Cardiac muscle cell (in vitro differentiated cells and primary cell): ENCODE data around the gene PRRT1B. TPM values are rescaled to one million over a fixed set of nuclear protein-coding genes. Genes with fewer than 3 reads are reported as not detected.

Source experiments
- DNase-seq, 2 donors: peaks; one replicate each; pipeline versions ENCODE4 v3.0.0 to v3.0.0-alpha.2; 2010 to 2017; ENCODE audit warnings: low read depth in 1 of 2, low spot score in 1 of 2
- H3K27ac ChIP-seq: fragments of 200-600 bp; sonication (generic); 2 replicates; pipeline ENCODE4 v1.5.1; 2016
- H3K27me3 ChIP-seq: fragments of 200-600 bp; sonication (generic); 2 replicates; pipeline ENCODE4 v1.6.0; 2016; ENCODE audit warnings: control low read depth
- H3K36me3 ChIP-seq: fragments of 200-600 bp; sonication (generic); 2 replicates; pipeline ENCODE4 v1.5.1; 2016; ENCODE audit warnings: control low read depth
- H3K4me1 ChIP-seq: fragments of 200-600 bp; sonication (generic); 2 replicates; pipeline ENCODE4 v1.8.1; 2017; ENCODE audit warnings: low read depth, mild to moderate bottlenecking, mixed run types
- H3K4me3 ChIP-seq: fragments of 200-600 bp; sonication (generic); 2 replicates; pipeline ENCODE4 v1.5.1; 2016; ENCODE audit warnings: mild to moderate bottlenecking
- H3K9me3 ChIP-seq: fragments of 200-600 bp; sonication (generic); 2 replicates; pipeline ENCODE4 v1.5.1; 2017; ENCODE audit warnings: low read depth, mild to moderate bottlenecking, control low read depth
- CTCF ChIP-seq: IDR thresholded peaks from 2 replicates; pipeline ENCODE4 v1.5.1; 2012; ENCODE audit warnings: low read depth, mild to moderate bottlenecking, low read length
- polyA plus RNA-seq: library from polyadenylated mRNA; unstranded; fragments of >200 nt; fragmentation: Nextera tagmentation; extraction: Ambion mirVana; gene quantifications from 2 replicates; pipeline ENCODE4 v1.2.1, GENCODE V29; 2016
- total RNA-seq: library from RNA; depleted of rRNA; stranded (reverse); fragments of >200 nt; gene quantifications from 2 replicates; pipeline ENCODE4 v1.2.3, GENCODE V29; 2016

PRRT1B gene
- total and polyA plus RNA-seq, 2 experiments from 2014 or later: not detected

GRCh38 chr9:131559421-131560000 lies 14.2 kb downstream of the PRRT1B start:
- Histone ChIP-seq H3K27me3 (peaks cover 19% of the 10 kb centered on the region), H3K27ac (no peak overlapping the region), H3K4me3 (no peak overlapping the region), H3K36me3 (no peaks in the 10 kb centered on the region), H3K4me1 (no peaks in the 10 kb centered on the region), H3K9me3 (no peaks in the 10 kb centered on the region)
- no peak for DNase-seq
- TF ChIP-seq CTCF: no peak

GRCh38 chr9:131562032-131562959 lies 17.0 kb downstream of the PRRT1B start:
- Histone ChIP-seq H3K27ac (no peak overlapping the region), H3K9me3 (no peaks in the 10 kb centered on the region), H3K36me3 (no peaks in the 10 kb centered on the region), H3K4me3 (no peak overlapping the region), H3K4me1 (no peaks in the 10 kb centered on the region), H3K27me3 (no peaks in the 10 kb centered on the region)
- peak in 1 of 2 donors; percentile 76 for DNase-seq
- TF ChIP-seq CTCF: no peak

- Histone ChIP-seq H3K27me3 (no peaks in the 10 kb centered on the region), H3K27ac (no peak overlapping the region), H3K4me3 (no peak overlapping the region), H3K4me1 (no peaks in the 10 kb centered on the region), H3K36me3 (no peaks in the 10 kb centered on the region), H3K9me3 (no peaks in the 10 kb centered on the region)
- no peak for TF ChIP-seq CTCF
- DNase-seq: no peak
Measured at GRCh38 chr9:131565369-131565768, 20.0 kb downstream of the PRRT1B start.

GRCh38 chr9:131566158-131566557 lies 20.8 kb downstream of the PRRT1B start:
- H3K27me3 ChIP-seq: no peaks in the 10 kb centered on the region
- no peak for DNase-seq
- no peak for TF ChIP-seq CTCF
- H3K4me1 ChIP-seq: no peaks in the 10 kb centered on the region
- no peaks in the 10 kb centered on the region for H3K36me3 ChIP-seq
- H3K9me3 ChIP-seq: no peaks in the 10 kb centered on the region
- no peak overlapping the region for H3K27ac ChIP-seq
- H3K4me3 ChIP-seq: no peak overlapping the region

GRCh38 chr9:131567910-131568309 lies 22.6 kb downstream of the PRRT1B start:
- Histone ChIP-seq H3K27ac (no peak overlapping the region), H3K27me3 (no peaks in the 10 kb centered on the region), H3K4me1 (no peaks in the 10 kb centered on the region), H3K4me3 (no peak overlapping the region), H3K36me3 (no peaks in the 10 kb centered on the region), H3K9me3 (no peaks in the 10 kb centered on the region)
- DNase-seq: no peak
- TF ChIP-seq CTCF: no peak
